Endothelial cell (in vitro differentiated cells): ENCODE data around the gene EFCAB12. TPM values are rescaled to one million over a fixed set of nuclear protein-coding genes. Genes with fewer than 3 reads are reported as not detected.

ENCODE experiments used
- DNase-seq: peaks from one replicate; pipeline ENCODE4 v3.0.0; 2021; ENCODE audit warnings: low spot score
- H3K27ac Mint-ChIP-seq: one replicate; pipeline ENCODE4 v1.8.0; 2021; ENCODE audit warnings: mixed read lengths, inconsistent platforms; ENCODE audit not compliant: unreplicated experiment
- H3K27me3 Mint-ChIP-seq: one replicate; pipeline ENCODE4 v1.8.0; 2021; ENCODE audit warnings: mild to moderate bottlenecking, moderate library complexity, mixed read lengths, inconsistent platforms; ENCODE audit not compliant: unreplicated experiment
- H3K36me3 Mint-ChIP-seq: one replicate; pipeline ENCODE4 v1.8.0; 2021; ENCODE audit warnings: mild to moderate bottlenecking, low read depth, mixed read lengths, inconsistent platforms; ENCODE audit not compliant: unreplicated experiment
- H3K4me1 Mint-ChIP-seq: one replicate; pipeline ENCODE4 v1.8.0; 2021; ENCODE audit warnings: mild to moderate bottlenecking, mixed read lengths, inconsistent platforms; ENCODE audit not compliant: unreplicated experiment
- H3K4me3 Mint-ChIP-seq: one replicate; pipeline ENCODE4 v1.8.0; 2021; ENCODE audit warnings: mild to moderate bottlenecking, mixed read lengths, inconsistent platforms; ENCODE audit not compliant: unreplicated experiment
- H3K9me3 Mint-ChIP-seq: one replicate; pipeline ENCODE4 v1.8.0; 2021; ENCODE audit warnings: mixed read lengths, inconsistent platforms; ENCODE audit not compliant: unreplicated experiment
- total RNA-seq: library from RNA; stranded (reverse); fragmentation: NEBNext Ultra II Directional; extraction: Animal tissue kit (Norgen Biotek cat#: 25700); gene quantifications from one replicate; pipeline ENCODE4 v1.2.1, GENCODE V29; 2021; ENCODE audit not compliant: unreplicated experiment
- TF ChIP-seq, protein P1 (sequence below): fragments of 200-600 bp; sonication (generic); IDR thresholded peaks from one replicate; pipeline ENCODE4 v1.5.0; 2021; ENCODE audit warnings: antibody characterized with exemption; ENCODE audit not compliant: unreplicated experiment

The EFCAB12 gene
- total RNA-seq, 1 donor from 2014 or later: 0.21 TPM

DNA sequence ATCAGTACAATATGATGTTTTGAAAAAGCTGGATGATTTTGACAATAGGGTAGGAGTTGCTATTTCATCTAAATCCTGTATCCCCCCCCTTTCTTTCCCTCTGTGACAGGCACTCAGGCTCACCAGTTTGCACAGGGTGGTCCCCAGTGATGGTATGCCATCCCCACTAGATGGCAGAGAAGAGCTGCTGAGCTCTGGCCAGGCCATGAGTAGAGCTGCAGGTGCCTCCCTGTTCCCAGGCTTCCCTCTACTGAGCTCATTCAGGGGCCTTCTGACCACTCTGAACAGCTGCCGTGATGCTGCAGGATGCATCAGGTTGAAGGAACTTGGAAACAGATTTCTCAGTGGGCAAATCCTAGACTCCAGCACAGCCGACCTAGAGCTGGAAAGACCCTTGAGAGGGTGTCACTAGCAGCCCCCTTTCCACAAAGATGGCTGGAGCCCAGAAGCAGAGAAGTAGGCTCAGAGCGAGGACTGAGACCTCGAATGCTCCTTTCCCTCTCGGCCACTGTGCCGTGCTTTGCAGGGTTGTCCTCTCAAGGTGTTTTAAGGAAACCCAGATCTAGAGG lies 45.1 kb downstream of the EFCAB12 start:
- Mint-ChIP-seq H3K36me3 (peaks cover 20% of the 10 kb centered on the region), H3K27me3 (peaks cover 12% of the 10 kb centered on the region), H3K27ac (no peak overlapping the region), H3K4me1 (peaks cover 10% of the 10 kb centered on the region), H3K9me3 (no peaks in the 10 kb centered on the region), H3K4me3 (no peak overlapping the region)
- TF ChIP-seq, protein P1, sequence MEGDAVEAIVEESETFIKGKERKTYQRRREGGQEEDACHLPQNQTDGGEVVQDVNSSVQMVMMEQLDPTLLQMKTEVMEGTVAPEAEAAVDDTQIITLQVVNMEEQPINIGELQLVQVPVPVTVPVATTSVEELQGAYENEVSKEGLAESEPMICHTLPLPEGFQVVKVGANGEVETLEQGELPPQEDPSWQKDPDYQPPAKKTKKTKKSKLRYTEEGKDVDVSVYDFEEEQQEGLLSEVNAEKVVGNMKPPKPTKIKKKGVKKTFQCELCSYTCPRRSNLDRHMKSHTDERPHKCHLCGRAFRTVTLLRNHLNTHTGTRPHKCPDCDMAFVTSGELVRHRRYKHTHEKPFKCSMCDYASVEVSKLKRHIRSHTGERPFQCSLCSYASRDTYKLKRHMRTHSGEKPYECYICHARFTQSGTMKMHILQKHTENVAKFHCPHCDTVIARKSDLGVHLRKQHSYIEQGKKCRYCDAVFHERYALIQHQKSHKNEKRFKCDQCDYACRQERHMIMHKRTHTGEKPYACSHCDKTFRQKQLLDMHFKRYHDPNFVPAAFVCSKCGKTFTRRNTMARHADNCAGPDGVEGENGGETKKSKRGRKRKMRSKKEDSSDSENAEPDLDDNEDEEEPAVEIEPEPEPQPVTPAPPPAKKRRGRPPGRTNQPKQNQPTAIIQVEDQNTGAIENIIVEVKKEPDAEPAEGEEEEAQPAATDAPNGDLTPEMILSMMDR: peak; percentile 44
- peak; percentile 71 for DNase-seq

DNA sequence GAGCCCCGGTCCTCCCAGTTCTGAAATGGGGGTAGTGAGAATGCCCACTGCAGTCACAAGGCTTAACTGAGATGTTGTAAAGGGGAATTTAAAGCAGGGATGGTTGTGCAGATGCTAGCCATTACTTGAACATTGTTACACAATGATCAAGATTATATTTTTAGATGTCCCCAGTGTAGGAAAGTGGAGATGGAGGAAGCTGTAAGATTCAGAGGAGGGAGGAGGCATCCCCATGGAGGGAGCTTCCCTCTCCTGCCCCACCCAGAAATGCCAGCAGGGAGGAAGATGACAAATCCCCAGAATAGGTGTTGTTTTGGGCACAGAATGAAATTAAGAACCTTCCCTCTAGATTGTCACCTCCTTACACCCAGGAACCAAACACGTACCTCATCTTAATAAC lies 46.1 kb downstream of the EFCAB12 start:
- peaks cover 12% of the 10 kb centered on the region for H3K27me3 Mint-ChIP-seq
- no peak overlapping the region for H3K4me3 Mint-ChIP-seq
- peaks cover 6% of the 10 kb centered on the region for H3K4me1 Mint-ChIP-seq
- H3K36me3 Mint-ChIP-seq: peaks cover 12% of the 10 kb centered on the region
- H3K27ac Mint-ChIP-seq: no peak overlapping the region
- DNase-seq: no peak
- TF ChIP-seq, protein P1: no peak
- no peaks in the 10 kb centered on the region for H3K9me3 Mint-ChIP-seq

DNA sequence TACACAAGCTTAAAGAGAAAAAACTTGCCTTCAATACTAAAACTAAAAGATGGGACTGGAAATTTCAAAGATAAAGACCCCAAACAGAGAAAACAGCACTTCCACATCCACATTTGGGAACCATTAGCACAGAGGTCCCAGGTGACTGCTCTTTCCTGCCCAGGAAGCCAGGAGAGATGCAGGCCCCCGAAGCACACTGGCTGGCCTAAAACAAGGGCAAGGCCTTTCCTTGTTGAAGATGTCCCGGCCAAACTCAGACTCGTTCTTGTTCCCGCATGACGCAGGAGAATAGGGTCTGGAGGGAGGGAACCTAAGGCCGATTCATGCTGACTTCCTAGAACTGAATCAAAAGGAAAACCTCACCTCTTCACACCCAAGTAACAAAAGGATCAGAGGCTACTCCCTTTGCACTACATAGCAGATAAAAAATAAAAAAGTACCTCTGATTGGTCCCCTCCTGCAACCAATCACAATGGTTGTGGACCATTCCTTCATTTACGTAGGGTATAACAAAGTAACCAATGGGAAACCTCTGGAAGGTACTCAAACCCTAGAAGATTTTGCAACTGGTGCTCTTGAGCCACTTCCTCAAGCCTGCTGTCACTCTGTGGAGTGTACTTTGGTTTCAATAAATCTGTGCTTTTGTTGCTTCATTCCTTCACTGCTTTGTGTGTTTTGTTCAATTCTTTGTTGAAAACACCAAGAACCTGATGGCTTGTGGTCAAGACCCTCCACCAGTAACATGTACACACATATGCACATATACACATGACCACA lies 48.7 kb downstream of the EFCAB12 start:
- TF ChIP-seq, protein P1: no peak
- Mint-ChIP-seq H3K9me3 (no peaks in the 10 kb centered on the region), H3K27ac (peak overlapping the region; percentile 52), H3K27me3 (peaks cover 4% of the 10 kb centered on the region), H3K4me1 (peaks cover 6% of the 10 kb centered on the region), H3K4me3 (no peak overlapping the region), H3K36me3 (no peaks in the 10 kb centered on the region)
- no peak for DNase-seq

GRCh38 chr3:129378949-129379348 lies 49.5 kb downstream of the EFCAB12 start:
- Mint-ChIP-seq H3K4me3 (no peak overlapping the region), H3K36me3 (no peaks in the 10 kb centered on the region), H3K27me3 (peaks cover 2% of the 10 kb centered on the region), H3K27ac (peak overlapping the region; percentile 52), H3K9me3 (no peaks in the 10 kb centered on the region), H3K4me1 (peaks cover 6% of the 10 kb centered on the region)
- TF ChIP-seq, protein P1: no peak
- DNase-seq: no peak

- Mint-ChIP-seq H3K4me3 (no peak overlapping the region), H3K9me3 (no peaks in the 10 kb centered on the region), H3K4me1 (peaks cover 6% of the 10 kb centered on the region), H3K27ac (no peak overlapping the region), H3K36me3 (no peaks in the 10 kb centered on the region), H3K27me3 (peaks cover 2% of the 10 kb centered on the region)
- TF ChIP-seq, protein P1: no peak
- no peak for DNase-seq
Measured at GRCh38 chr3:129377615-129378014, 50.8 kb downstream of the EFCAB12 start.
